Duodenal mucosa (tissue), 2 donors: ENCODE measurements around the gene PCDH1.
A peak's percentile ranks its signal among the peaks of the same experiment; 100 is the strongest.

ENCODE experiments used
- H3K27ac ChIP-seq: one replicate; pipeline ENCODE4 v1.7.0; 2013; ENCODE audit warnings: low read depth, low read length
- H3K27me3 ChIP-seq, 2 donors: one replicate each; pipeline ENCODE4 v1.7.0; 2013; ENCODE audit warnings: low read length in 2 of 2, control low read depth in 1 of 2; ENCODE audit not compliant: insufficient read depth in 2 of 2, control insufficient read depth in 1 of 2
- H3K36me3 ChIP-seq, 2 donors: one replicate each; pipeline ENCODE4 v1.7.0; 2013; ENCODE audit warnings: low read length in 2 of 2, control low read depth in 1 of 2; ENCODE audit not compliant: insufficient read depth in 2 of 2, control insufficient read depth in 1 of 2
- H3K4me1 ChIP-seq, 2 donors: one replicate each; pipeline ENCODE4 v1.7.0; 2013; ENCODE audit warnings: low read length in 2 of 2, control low read depth in 1 of 2; ENCODE audit not compliant: insufficient read depth in 2 of 2, control insufficient read depth in 1 of 2
- H3K4me3 ChIP-seq, 2 donors: one replicate each; pipeline ENCODE4 v1.7.0; 2013; ENCODE audit warnings: low read length in 2 of 2, low read depth in 1 of 2
- H3K9ac ChIP-seq, 2 donors: one replicate each; pipeline ENCODE4 v1.7.0; 2013; ENCODE audit warnings: low read length in 2 of 2, low read depth in 1 of 2
- H3K9me3 ChIP-seq, 2 donors: one replicate each; pipeline ENCODE4 v1.7.0; 2013; ENCODE audit warnings: low read length in 2 of 2, control low read depth in 1 of 2; ENCODE audit not compliant: control insufficient read depth in 1 of 2

The PCDH1 gene

GRCh38 chr5:141914797-141915196 lies 36.6 kb upstream of the PCDH1 start:
- no peaks in the 10 kb centered on the region for H3K9me3 ChIP-seq
- no peaks in the 10 kb centered on the region for H3K36me3 ChIP-seq
- H3K27ac ChIP-seq, result no peak overlapping the region
- peak overlapping the region in 1 of 2 donors; percentile 55 for H3K4me3 ChIP-seq
- peaks cover 3 to 11% of the 10 kb centered on the region in 2 donors for H3K27me3 ChIP-seq
- H3K4me1 ChIP-seq, result peaks cover 4 to 15% of the 10 kb centered on the region in 2 donors
- peak overlapping the region; percentile 26 to 27 for H3K9ac ChIP-seq

- Histone ChIP-seq H3K36me3 (no peaks in the 10 kb centered on the region), H3K4me1 (peaks cover 4 to 11% of the 10 kb centered on the region in 2 donors), H3K4me3 (peak overlapping the region; percentile 55 to 56), H3K9ac (peak overlapping the region; percentile 26 to 27), H3K27me3 (peaks cover 3 to 11% of the 10 kb centered on the region in 2 donors), H3K27ac (no peak overlapping the region), H3K9me3 (no peaks in the 10 kb centered on the region)
Observed at GRCh38 chr5:141914199-141914743, 36.1 kb upstream of the PCDH1 start.

GRCh38 chr5:141913560-141914198 lies 35.5 kb upstream of the PCDH1 start:
- H3K4me3 ChIP-seq, result peak overlapping the region; percentile 55 to 56
- peak overlapping the region; percentile 26 to 27 for H3K9ac ChIP-seq
- peaks cover 3 to 11% of the 10 kb centered on the region in 2 donors for H3K27me3 ChIP-seq
- H3K27ac ChIP-seq, result no peak overlapping the region
- H3K36me3 ChIP-seq, result no peaks in the 10 kb centered on the region
- H3K9me3 ChIP-seq, result no peaks in the 10 kb centered on the region
- H3K4me1 ChIP-seq, result peaks cover 4 to 10% of the 10 kb centered on the region in 2 donors

- H3K9me3 ChIP-seq, result no peaks in the 10 kb centered on the region
Observed at GRCh38 chr5:141910271-141910673, 32.1 kb upstream of the PCDH1 start.

GRCh38 chr5:141909212-141909611 lies 31.0 kb upstream of the PCDH1 start:
- peaks cover 3 to 11% of the 10 kb centered on the region in 2 donors for H3K27me3 ChIP-seq

More at GRCh38 chr5:141910271-141910673, 32.1 kb upstream of the PCDH1 start:
- Histone ChIP-seq H3K4me3 (no peak overlapping the region), H3K9ac (no peak overlapping the region), H3K36me3 (no peaks in the 10 kb centered on the region), H3K4me1 (peaks cover 4 to 10% of the 10 kb centered on the region in 2 donors), H3K27me3 (peaks cover 3 to 11% of the 10 kb centered on the region in 2 donors), H3K27ac (no peak overlapping the region)

GRCh38 chr5:141908796-141909195 lies 30.6 kb upstream of the PCDH1 start:
- peaks cover 0 to under 1% of the 10 kb centered on the region in 2 donors for H3K4me1 ChIP-seq
- no peak overlapping the region for H3K9ac ChIP-seq
- H3K4me3 ChIP-seq, result no peak overlapping the region

More at GRCh38 chr5:141909212-141909611, 31.0 kb upstream of the PCDH1 start:
- Histone ChIP-seq H3K36me3 (no peaks in the 10 kb centered on the region), H3K9ac (no peak overlapping the region), H3K4me1 (peaks cover 3 to 4% of the 10 kb centered on the region in 2 donors), H3K27ac (no peak overlapping the region), H3K9me3 (no peaks in the 10 kb centered on the region), H3K4me3 (no peak overlapping the region)

GRCh38 chr5:141906972-141907371 lies 28.8 kb upstream of the PCDH1 start:
- Histone ChIP-seq H3K4me3 (no peak overlapping the region), H3K4me1 (no peaks in the 10 kb centered on the region), H3K9me3 (no peaks in the 10 kb centered on the region), H3K36me3 (no peaks in the 10 kb centered on the region), H3K27ac (no peak overlapping the region), H3K9ac (no peak overlapping the region), H3K27me3 (peaks cover 0 to 5% of the 10 kb centered on the region in 2 donors)

More at GRCh38 chr5:141908796-141909195, 30.6 kb upstream of the PCDH1 start:
- H3K9me3 ChIP-seq, result no peaks in the 10 kb centered on the region
- H3K27ac ChIP-seq, result no peak overlapping the region
- no peaks in the 10 kb centered on the region for H3K36me3 ChIP-seq
- peaks cover 3 to 9% of the 10 kb centered on the region in 2 donors for H3K27me3 ChIP-seq

GRCh38 chr5:141906517-141906916 lies 28.3 kb upstream of the PCDH1 start:
- Histone ChIP-seq H3K4me3 (no peak overlapping the region), H3K9ac (no peak overlapping the region), H3K9me3 (no peaks in the 10 kb centered on the region), H3K27ac (no peak overlapping the region), H3K36me3 (no peaks in the 10 kb centered on the region), H3K27me3 (peaks cover 0 to 8% of the 10 kb centered on the region in 2 donors), H3K4me1 (no peaks in the 10 kb centered on the region)

GRCh38 chr5:141904551-141904950 lies 26.3 kb upstream of the PCDH1 start:
- H3K27ac ChIP-seq, result no peak overlapping the region
- no peaks in the 10 kb centered on the region for H3K9me3 ChIP-seq
- H3K27me3 ChIP-seq, result peaks cover 0 to 8% of the 10 kb centered on the region in 2 donors
- no peak overlapping the region for H3K4me3 ChIP-seq
- no peaks in the 10 kb centered on the region for H3K36me3 ChIP-seq
- no peaks in the 10 kb centered on the region for H3K4me1 ChIP-seq
- no peak overlapping the region for H3K9ac ChIP-seq

- no peaks in the 10 kb centered on the region for H3K9me3 ChIP-seq
- peaks cover 0 to 8% of the 10 kb centered on the region in 2 donors for H3K27me3 ChIP-seq
- H3K9ac ChIP-seq, result no peak overlapping the region
- no peaks in the 10 kb centered on the region for H3K4me1 ChIP-seq
- H3K36me3 ChIP-seq, result no peaks in the 10 kb centered on the region
- no peak overlapping the region for H3K4me3 ChIP-seq
- H3K27ac ChIP-seq, result no peak overlapping the region
Observed at GRCh38 chr5:141903261-141903660, 25.1 kb upstream of the PCDH1 start.
